ENCODE measurements around the gene PUS7L. TPM values are rescaled to one million over a fixed set of nuclear protein-coding genes. Genes with fewer than 3 reads are reported as not detected.

PUS7L gene
- total RNA-seq, 1 donor from 2014 or later = 19.8 TPM

DNA sequence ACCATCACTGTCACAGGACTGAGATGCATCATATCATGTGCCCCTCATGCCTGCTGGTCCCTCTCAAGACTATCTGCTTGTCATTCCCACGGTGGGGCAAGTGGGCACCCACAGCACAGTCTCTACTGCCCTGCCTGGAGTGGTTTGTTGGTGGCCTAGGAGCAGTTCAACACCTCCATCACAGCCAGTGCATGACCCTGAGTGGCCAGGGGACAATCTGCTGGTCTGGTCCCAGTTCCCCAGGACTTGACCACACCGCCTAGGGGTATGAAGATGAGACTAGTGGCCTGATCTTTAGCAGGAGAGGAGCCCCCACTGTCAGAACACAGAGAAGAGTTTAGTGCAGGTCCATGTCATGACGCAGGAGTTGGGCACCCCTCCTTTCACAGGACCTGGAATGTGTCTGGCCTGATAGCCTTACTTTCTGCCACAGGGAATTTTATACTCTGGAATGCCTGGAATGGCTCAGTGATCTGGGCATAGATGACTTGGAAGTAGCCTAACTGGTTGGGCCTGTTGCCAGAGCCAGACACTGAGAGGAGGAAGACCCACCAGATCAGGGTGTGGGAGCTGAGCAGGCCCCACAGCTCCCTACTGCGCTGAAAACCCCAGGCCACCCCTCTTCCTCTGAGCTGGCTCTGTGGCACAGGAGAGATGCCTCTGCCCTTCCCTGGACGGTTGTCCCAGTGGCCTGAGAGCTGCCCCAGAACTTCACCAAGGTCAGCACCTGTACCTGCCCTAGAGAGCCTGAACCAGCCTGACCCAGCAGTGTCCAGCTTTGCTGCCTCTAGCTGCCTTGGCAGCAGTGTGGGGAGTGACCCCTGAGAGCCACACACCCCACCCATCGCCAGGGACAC, 83.3 kb downstream of the PUS7L start:
- Mint-ChIP-seq H3K4me3 (ENCODE audit: unreplicated experiment) (no peak overlapping the region), H3K27me3 (ENCODE audit: unreplicated experiment) (no peaks in the 10 kb centered on the region), H3K27ac (ENCODE audit: unreplicated experiment) (no peak overlapping the region), H3K4me1 (ENCODE audit: low read depth, unreplicated experiment) (no peaks in the 10 kb centered on the region), H3K36me3 (ENCODE audit: unreplicated experiment) (peaks cover 4% of the 10 kb centered on the region), H3K9me3 (ENCODE audit: unreplicated experiment) (no peaks in the 10 kb centered on the region)
- TF ChIP-seq, protein P1, sequence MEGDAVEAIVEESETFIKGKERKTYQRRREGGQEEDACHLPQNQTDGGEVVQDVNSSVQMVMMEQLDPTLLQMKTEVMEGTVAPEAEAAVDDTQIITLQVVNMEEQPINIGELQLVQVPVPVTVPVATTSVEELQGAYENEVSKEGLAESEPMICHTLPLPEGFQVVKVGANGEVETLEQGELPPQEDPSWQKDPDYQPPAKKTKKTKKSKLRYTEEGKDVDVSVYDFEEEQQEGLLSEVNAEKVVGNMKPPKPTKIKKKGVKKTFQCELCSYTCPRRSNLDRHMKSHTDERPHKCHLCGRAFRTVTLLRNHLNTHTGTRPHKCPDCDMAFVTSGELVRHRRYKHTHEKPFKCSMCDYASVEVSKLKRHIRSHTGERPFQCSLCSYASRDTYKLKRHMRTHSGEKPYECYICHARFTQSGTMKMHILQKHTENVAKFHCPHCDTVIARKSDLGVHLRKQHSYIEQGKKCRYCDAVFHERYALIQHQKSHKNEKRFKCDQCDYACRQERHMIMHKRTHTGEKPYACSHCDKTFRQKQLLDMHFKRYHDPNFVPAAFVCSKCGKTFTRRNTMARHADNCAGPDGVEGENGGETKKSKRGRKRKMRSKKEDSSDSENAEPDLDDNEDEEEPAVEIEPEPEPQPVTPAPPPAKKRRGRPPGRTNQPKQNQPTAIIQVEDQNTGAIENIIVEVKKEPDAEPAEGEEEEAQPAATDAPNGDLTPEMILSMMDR (IDR thresholded peaks at IDR 0.05; ENCODE audit: partially characterized antibody, unreplicated experiment) = no peak
- DNase-seq = no peak

DNA sequence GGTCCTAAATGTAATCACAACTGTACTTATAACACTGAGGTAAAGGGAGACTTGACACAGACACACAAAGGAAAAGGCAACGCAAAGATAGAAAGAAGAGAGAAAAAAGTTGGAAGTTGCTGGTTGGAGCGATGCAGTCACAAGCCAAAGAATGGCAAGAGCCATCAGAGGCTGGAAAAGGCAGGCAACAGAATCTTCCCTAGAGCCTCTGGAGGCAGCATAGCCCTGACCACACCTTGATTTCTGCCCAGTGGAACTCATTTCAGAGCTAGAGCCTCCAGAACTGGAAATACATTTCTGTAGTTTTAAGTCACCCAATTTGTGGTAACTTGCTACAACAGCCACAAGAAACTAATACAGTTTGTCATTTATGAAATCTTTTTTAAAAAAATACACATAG, 89.2 kb downstream of the PUS7L start:
- DNase-seq = no peak
- Mint-ChIP-seq H3K27ac (ENCODE audit: unreplicated experiment) (no peak overlapping the region), H3K9me3 (ENCODE audit: unreplicated experiment) (no peaks in the 10 kb centered on the region), H3K36me3 (ENCODE audit: unreplicated experiment) (no peaks in the 10 kb centered on the region), H3K27me3 (ENCODE audit: unreplicated experiment) (no peaks in the 10 kb centered on the region), H3K4me3 (ENCODE audit: unreplicated experiment) (no peak overlapping the region), H3K4me1 (ENCODE audit: low read depth, unreplicated experiment) (no peaks in the 10 kb centered on the region)
- TF ChIP-seq, protein P1 (IDR thresholded peaks at IDR 0.05; ENCODE audit: partially characterized antibody, unreplicated experiment) = no peak

Other genes starting within 250 kb of the PUS7L start
- 7.0 TPM for gene ADAMTS20, start 206.6 kb downstream of the PUS7L start, total RNA-seq (ENCODE audit: unreplicated experiment)
- gene IRAK4, start 161 bp upstream of the PUS7L start, total RNA-seq (ENCODE audit: unreplicated experiment) = 12.1 TPM
- 30.1 TPM for gene TWF1, start 47.5 kb upstream of the PUS7L start, total RNA-seq (ENCODE audit: unreplicated experiment)
- not detected for gene TMEM117, start 77.3 kb upstream of the PUS7L start, total RNA-seq (ENCODE audit: unreplicated experiment)

All from glutamatergic neuron (in vitro differentiated cells).